B cell (primary cell): ENCODE measurements around the gene TMEM132D.

Experiments used
- EZH2 ChIP-seq: IDR thresholded peaks from 2 replicates; pipeline ENCODE4 v1.6.1; 2012; ENCODE audit warnings: borderline replicate concordance, low read depth, mild to moderate bottlenecking, moderate library complexity, low read length; ENCODE audit not compliant: insufficient read depth, poor library complexity, severe bottlenecking
- TF ChIP-seq, protein P1 (sequence below): fragments of 200-600 bp; IDR thresholded peaks from one replicate; pipeline ENCODE4 v1.8.0; 2022; ENCODE audit warnings: antibody characterized with exemption, mild to moderate bottlenecking

DNA sequence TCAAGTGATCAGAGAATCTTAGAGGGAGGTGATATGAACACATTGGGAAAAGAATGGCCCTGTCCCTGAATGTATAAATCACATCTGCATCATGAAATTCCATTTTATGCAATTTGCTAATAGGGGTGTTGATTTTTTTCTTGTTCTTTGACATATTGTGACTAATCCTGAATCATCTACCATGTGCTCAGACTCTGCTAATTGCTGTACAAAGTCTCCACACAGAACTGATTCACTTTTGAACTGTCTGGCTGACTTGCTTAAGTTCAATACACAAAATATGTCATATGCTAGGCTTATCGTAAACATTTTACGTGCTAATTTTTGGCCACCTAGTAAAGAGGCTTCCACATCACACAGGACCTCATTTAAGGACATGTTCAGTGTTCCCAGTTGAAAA, 2.6 kb downstream of the TMEM132D start:
- TF ChIP-seq, protein P1, sequence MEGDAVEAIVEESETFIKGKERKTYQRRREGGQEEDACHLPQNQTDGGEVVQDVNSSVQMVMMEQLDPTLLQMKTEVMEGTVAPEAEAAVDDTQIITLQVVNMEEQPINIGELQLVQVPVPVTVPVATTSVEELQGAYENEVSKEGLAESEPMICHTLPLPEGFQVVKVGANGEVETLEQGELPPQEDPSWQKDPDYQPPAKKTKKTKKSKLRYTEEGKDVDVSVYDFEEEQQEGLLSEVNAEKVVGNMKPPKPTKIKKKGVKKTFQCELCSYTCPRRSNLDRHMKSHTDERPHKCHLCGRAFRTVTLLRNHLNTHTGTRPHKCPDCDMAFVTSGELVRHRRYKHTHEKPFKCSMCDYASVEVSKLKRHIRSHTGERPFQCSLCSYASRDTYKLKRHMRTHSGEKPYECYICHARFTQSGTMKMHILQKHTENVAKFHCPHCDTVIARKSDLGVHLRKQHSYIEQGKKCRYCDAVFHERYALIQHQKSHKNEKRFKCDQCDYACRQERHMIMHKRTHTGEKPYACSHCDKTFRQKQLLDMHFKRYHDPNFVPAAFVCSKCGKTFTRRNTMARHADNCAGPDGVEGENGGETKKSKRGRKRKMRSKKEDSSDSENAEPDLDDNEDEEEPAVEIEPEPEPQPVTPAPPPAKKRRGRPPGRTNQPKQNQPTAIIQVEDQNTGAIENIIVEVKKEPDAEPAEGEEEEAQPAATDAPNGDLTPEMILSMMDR = no peak
- no peak for TF ChIP-seq EZH2
